ENCODE measurements around the gene UBE2S.

Gene UBE2S

GRCh38 chr19:55353356-55353802 is 54.2 kb downstream of the UBE2S start:
- H3K9me3 Mint-ChIP-seq = no peaks in the 10 kb centered on the region
- peak overlapping the region in 1 of 2 donors; percentile 10 for H3K27ac Mint-ChIP-seq
- H3K27me3 Mint-ChIP-seq = peaks cover 63% of the 10 kb centered on the region
- ATAC-seq (peak; percentile 16), DNase-seq (no peak)
- H3K4me3 Mint-ChIP-seq = peak overlapping the region; percentile 75 to 84
- peaks cover 39% of the 10 kb centered on the region for H3K4me1 Mint-ChIP-seq

- Mint-ChIP-seq H3K27ac (peak overlapping the region in 1 of 2 donors; percentile 74), H3K9me3 (no peaks in the 10 kb centered on the region), H3K4me1 (peaks cover 39% of the 10 kb centered on the region), H3K27me3 (peaks cover 62% of the 10 kb centered on the region), H3K4me3 (peak overlapping the region; percentile 75 to 84)
- DNase-seq (no peak), ATAC-seq (no peak)
Measured at GRCh38 chr19:55352549-55353145, 54.9 kb downstream of the UBE2S start.

GRCh38 chr19:55352040-55352439 is 55.5 kb downstream of the UBE2S start:
- no peak overlapping the region for H3K27ac Mint-ChIP-seq
- no peak for ATAC-seq
- no peak overlapping the region for H3K4me3 Mint-ChIP-seq
- H3K4me1 Mint-ChIP-seq = peaks cover 39% of the 10 kb centered on the region
- peaks cover 56% of the 10 kb centered on the region for H3K27me3 Mint-ChIP-seq
- H3K9me3 Mint-ChIP-seq = no peaks in the 10 kb centered on the region
- DNase-seq = no peak

GRCh38 chr19:55350620-55351315 is 56.8 kb downstream of the UBE2S start:
- DNase-seq (no peak), ATAC-seq (no peak)
- no peaks in the 10 kb centered on the region for H3K9me3 Mint-ChIP-seq
- H3K27ac Mint-ChIP-seq = no peak overlapping the region
- H3K4me3 Mint-ChIP-seq = no peak overlapping the region
- peaks cover 39% of the 10 kb centered on the region for H3K4me1 Mint-ChIP-seq
- peaks cover 44% of the 10 kb centered on the region for H3K27me3 Mint-ChIP-seq

All from stimulated activated naive CD8-positive, alpha-beta T cell treated with anti-CD3 and anti-CD28 coated beads, Interleukin-15, amount 100 ng/mL, for 72 hours (primary cell).